Posterior cingulate gyrus (tissue), 11 donors: ENCODE results near the gene ZNRF1.
A peak's percentile ranks its signal among the peaks of the same experiment; 100 is the strongest.

Experiments used
- DNase-seq, 10 donors: peaks; one replicate each; pipeline versions ENCODE4 v3.0.0 to v3.0.0-alpha.2; 2020 to 2021; ENCODE audit warnings: mixed read lengths in 3 of 10
- intact Hi-C: fragments of 100-400 bp; cut with DNase I; formaldehyde crosslinking; loops from one replicate; pipeline ENCODE4 v1.15.1; 2023

The ZNRF1 gene

GRCh38 chr16:75052481-75053202 lies 53.8 kb downstream of the ZNRF1 start:
- DNase-seq: no peak
- intact Hi-C loops: no loop called here

- peak in 8 of 10 donors; percentile 40 to 95 (median 68) for DNase-seq
- intact Hi-C loops: no loop called here
These were observed 55.1 kb downstream of the ZNRF1 start for GRCh38 chr16:75053791-75054555.

DNA sequence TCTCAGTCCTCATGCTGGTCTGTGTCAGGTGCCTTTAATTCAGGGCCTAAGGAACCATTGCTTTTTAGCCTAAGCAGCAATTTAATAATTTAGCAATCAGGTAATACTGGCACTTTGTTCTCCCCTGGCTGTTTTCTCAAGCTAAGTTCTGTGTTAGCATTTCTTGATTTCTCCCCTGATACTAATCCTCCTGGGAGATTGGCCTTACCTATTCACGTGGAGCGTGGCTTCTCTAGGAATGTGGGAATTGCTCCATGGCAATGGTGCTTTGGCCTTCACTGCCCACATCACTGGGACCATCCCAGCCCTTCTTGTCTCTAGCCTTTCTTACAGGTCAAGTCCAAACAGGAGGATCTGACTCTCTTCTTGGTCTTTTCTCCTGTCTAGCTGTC lies 55.7 kb downstream of the ZNRF1 start:
- DNase-seq: no peak
- intact Hi-C loops: no loop called here

DNA sequence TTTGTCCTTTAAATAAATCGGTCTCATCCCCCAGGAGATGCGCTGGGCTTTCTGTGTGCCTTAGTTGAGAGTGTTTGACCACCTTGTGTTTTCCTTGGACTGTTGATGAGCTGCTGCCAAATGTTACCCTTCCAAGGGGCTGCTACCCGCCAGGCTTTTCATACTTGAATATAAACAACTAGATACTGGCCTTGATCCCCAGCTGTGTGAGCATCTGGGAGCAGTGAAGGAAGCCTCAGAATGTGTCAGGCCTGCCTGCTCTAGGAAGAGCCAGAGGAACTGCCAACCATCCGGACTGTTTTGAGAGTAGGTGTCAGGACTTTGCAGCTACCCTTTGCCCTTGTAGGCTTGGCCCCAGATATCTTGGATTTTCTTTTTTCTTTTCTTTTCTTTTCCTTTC lies 60.0 kb downstream of the ZNRF1 start:
- intact Hi-C loops: no loop called here
- peak in 1 of 10 donors; percentile 12 for DNase-seq

- intact Hi-C loops: no loop called here
- DNase-seq: no peak
These were observed 60.6 kb downstream of the ZNRF1 start for GRCh38 chr16:75059411-75059810.

DNA sequence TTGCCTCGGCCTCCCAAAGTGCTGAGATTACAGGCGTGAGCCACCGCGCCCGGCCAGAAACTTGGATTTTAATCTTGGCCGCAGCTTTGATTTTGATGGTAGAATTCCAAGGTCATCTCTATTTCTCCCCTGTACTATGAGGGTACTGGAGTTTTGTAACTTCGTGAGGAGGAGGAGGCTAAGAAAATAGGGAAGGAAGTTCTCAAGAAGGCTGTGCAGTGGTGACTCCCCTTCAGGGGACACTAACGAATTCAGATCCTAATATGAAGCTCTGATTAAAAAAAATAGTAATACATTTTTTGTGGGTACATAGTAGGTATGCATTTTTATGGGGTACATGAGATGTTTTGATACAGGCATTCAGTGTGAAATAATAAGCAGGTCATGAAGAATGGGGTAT lies 61.9 kb downstream of the ZNRF1 start:
- intact Hi-C loops: no loop called here
- DNase-seq: no peak

GRCh38 chr16:75061669-75062068 lies 62.8 kb downstream of the ZNRF1 start:
- intact Hi-C loops: no loop called here
- DNase-seq: peak in 1 of 10 donors; percentile 12

DNA sequence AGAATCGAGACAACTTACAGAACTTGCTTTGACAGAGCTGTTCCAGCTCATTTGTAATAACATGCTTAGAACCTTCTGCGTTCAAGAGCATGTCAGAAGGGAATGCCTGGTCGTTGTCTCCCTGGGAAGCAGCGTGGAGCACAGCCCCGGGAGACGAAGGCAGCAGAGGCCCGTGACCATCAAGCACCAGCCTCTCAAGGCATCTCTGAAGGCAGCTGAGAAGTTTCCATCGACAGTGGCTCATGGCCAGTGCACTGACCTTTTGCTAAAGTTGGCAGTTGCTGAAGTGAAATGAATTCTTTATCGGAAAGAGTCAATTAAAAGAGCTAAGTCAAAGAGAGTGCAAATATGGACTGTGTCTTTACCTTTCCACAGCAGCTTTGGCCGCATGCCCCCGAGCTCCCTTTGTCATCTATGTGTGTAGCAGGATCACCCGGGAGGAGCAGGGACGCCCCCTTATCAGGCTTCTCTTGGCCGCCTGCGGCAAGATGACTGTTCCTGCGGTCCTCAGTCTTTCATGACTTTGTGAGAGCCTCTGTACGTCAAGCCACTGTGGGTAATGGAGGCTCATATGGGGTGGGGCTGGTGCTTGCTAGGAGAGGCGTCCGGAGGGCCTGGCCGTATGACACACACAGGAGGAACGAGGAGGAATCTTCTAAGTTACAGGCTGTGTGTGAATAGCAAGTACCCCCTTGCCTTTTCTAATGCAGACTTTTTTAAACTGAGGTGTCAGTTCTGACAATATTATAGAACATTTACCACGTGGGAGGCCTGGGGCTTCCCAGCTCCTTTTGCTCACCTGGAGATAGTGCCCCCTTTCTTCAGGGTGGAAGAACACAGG lies 63.5 kb downstream of the ZNRF1 start:
- intact Hi-C loops: no loop called here
- DNase-seq: peak in 1 of 10 donors; percentile 74

DNA sequence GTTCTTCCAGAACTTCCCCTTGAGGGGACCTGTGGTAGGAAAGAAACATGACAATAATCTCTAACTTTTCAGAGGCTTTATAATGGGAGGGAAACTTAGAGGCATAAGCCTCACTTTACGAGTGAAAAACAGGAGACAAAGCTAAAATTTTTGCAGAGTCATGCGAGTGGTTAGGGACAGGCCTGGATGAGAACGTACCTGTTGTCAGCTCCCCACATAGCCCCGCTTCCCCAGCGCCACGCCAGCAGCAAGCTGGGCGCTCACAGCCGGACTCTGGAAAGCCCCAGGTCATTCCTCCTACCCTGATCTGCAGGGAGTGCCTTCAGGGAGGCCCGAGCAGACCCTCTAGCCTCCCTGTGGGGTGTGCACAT lies 64.1 kb downstream of the ZNRF1 start:
- intact Hi-C loops: no loop called here
- DNase-seq: peak in 1 of 10 donors; percentile 78

DNA sequence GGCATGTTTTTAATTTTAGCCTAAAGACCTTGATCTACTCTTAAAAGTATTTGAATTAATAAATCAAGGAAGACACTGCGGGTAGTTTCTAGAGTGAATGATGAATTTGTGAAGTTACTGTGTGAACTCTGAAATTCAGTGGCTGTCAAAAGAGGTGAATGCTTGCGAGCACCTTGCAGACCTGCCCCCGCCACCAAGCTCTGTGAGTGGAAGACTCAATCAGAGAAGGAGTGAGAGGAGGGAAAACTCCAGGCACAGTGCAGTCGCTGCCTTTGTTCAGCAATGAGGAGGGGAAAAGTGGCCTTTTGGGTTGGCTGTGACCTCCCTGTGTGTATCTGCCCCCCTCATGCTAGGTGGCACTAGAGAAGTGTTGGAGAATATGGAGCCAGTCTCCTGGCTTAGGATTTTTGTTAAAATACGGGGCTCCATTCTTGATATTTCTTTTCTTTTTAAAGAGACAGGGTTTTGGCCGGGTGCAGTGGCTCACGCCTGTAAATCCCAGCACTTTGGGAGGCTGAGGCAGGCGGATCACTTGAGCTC lies 64.8 kb downstream of the ZNRF1 start:
- DNase-seq: peak in 1 of 10 donors; percentile 14

GRCh38 chr16:75064403-75065148 lies 65.8 kb downstream of the ZNRF1 start:
- peak in 1 of 10 donors; percentile 25 for DNase-seq
- intact Hi-C loops: no loop called here

More for the DNA sequence above, 64.8 kb downstream of the ZNRF1 start:
- intact Hi-C loops: no loop called here

- intact Hi-C loops: no loop called here
- peak in 1 of 10 donors; percentile 21 for DNase-seq
These were observed 66.3 kb downstream of the ZNRF1 start for GRCh38 chr16:75065149-75065505.

- DNase-seq: peak in 1 of 10 donors; percentile 15
- intact Hi-C loops: no loop called here
These were observed 66.8 kb downstream of the ZNRF1 start for GRCh38 chr16:75065521-75066149.

DNA sequence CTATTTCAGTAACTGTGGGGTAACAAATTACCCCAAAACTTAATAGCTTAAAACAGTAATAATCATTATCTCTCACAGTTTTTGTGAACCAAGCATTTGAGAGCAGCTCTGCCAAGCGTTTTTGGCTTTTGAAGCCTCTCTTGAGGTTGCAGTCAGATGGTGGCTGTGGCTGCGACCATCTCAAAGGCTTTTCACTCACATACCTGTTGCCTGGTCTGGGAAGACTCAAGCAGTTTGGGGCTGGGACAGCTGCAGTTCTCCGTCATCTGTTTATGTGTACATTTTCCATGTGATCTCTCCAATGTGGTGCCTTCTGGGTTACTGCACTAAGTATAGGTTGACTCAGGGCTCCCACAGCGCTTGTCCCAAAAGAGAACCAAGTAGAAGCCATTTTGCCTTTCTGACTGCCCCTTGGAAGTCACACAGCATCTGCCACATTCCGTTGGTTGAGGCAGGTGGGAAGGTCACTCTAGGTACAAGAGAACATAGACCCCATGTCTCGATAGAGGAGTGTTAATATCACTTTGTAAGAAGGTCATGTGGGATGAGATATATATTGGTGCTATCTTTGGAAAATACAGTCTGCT lies 68.1 kb downstream of the ZNRF1 start:
- intact Hi-C loops: no loop called here
- DNase-seq: peak in 1 of 10 donors; percentile 38

- DNase-seq: peak in 1 of 10 donors; percentile 68
- intact Hi-C loops: no loop called here
These were observed 69.5 kb downstream of the ZNRF1 start for GRCh38 chr16:75068085-75069031.

- DNase-seq: peak; percentile 29 to 92 (median 52)
- intact Hi-C loops: no loop called here
These were observed 71.4 kb downstream of the ZNRF1 start for GRCh38 chr16:75070012-75070841.

- intact Hi-C loops: no loop called here
- DNase-seq: peak in 1 of 10 donors; percentile 2
These were observed 72.8 kb downstream of the ZNRF1 start for GRCh38 chr16:75071621-75072020.
